Articular chondrocyte of knee joint (primary cell): ENCODE measurements around the gene LSM14B. TPM values are rescaled to one million over a fixed set of nuclear protein-coding genes. Genes with fewer than 3 reads are reported as not detected.

Source experiments
- total RNA-seq: library from RNA; depleted of rRNA; stranded (reverse); fragments of >200 nt; gene quantifications from 2 replicates; pipeline ENCODE4 v1.2.3, GENCODE V29; 2012

The LSM14B gene
- total RNA-seq = 35.7 and 38.2 TPM in 2 replicates

GRCh38 chr20:62121776-62122653, at the start of gene LSM14B:
Gene LSM14B, plus strand, starts transcription at chr20:62122475. Its CDS starts 192 bp downstream, at chr20:62122667.

GRCh38 chr20:62143081-62143956, 21.0 kb downstream of the LSM14B start, which contains the start of the genes PSMA7 and SS18L1:
Gene PSMA7, minus strand, starts transcription at chr20:62143394. Its CDS starts 91 bp downstream, at chr20:62143303.
Gene SS18L1, plus strand, starts transcription at chr20:62143769. Its CDS starts 52 bp downstream, at chr20:62143821.

GRCh38 chr20:62182469-62183425, 60.5 kb downstream of the LSM14B start, which contains the start of gene MTG2:
Gene MTG2, plus strand, starts transcription at chr20:62183028. Its CDS starts 10,393 bp downstream, at chr20:62193421.

Other genes starting within 250 kb of the LSM14B start
- gene TAF4, start 56.6 kb upstream of the LSM14B start, total RNA-seq = 6.0 and 6.3 TPM in 2 replicates
- gene PSMA7, start 20.9 kb downstream of the LSM14B start, total RNA-seq = 221 and 232 TPM in 2 replicates
- 6.7 and 9.9 TPM in 2 replicates for gene SS18L1, start 21.3 kb downstream of the LSM14B start, total RNA-seq
- 14.7 and 33.3 TPM in 2 replicates for gene MTG2, start 60.6 kb downstream of the LSM14B start, total RNA-seq
- not detected in 2 replicates for gene HRH3, start 97.8 kb downstream of the LSM14B start, total RNA-seq
- 27.6 and 28.5 TPM in 2 replicates for gene OSBPL2, start 116.0 kb downstream of the LSM14B start, total RNA-seq
- 61.3 and 62.5 TPM in 2 replicates for gene ADRM1, start 180.5 kb downstream of the LSM14B start, total RNA-seq
- gene LAMA5, start 244.8 kb downstream of the LSM14B start, total RNA-seq = 4.4 and 4.8 TPM in 2 replicates